Stomach (tissue), 9 donors: Measurements from ENCODE around the gene OR1N1. TPM values are rescaled to one million over a fixed set of nuclear protein-coding genes. Genes with fewer than 3 reads are reported as not detected.
"Not testable (repeated sequence)": the region's sequence is repeated elsewhere in the genome, so short reads cannot be mapped to it uniquely, and the experiment has no call there.

Experiments used
- DNase-seq, 2 donors: peaks; one replicate each; pipeline versions ENCODE4 v3.0.0 to v3.0.0-alpha.2; 2013 to 2019
- H3K27ac ChIP-seq, 5 donors: fragments of 200-600 bp in 4 of 5; sonication (generic) in 4 of 5; one replicate each; pipeline ENCODE4 v1.5.1; 2013 to 2019; ENCODE audit warnings: mild to moderate bottlenecking in 1 of 5, moderate library complexity in 1 of 5
- H3K27me3 ChIP-seq, 3 donors: fragments of 200-600 bp; sonication (generic); one replicate each; pipeline ENCODE4 v1.5.1; 2017 to 2019; ENCODE audit warnings: mixed run types in 1 of 3
- H3K36me3 ChIP-seq, 4 donors: fragments of 200-600 bp; sonication (generic); 1 replicate in 3 of 4; 2 replicates in 1 of 4; pipeline ENCODE4 v1.5.1; 2016 to 2019
- H3K4me1 ChIP-seq, 4 donors: fragments of 200-600 bp; sonication (generic); one replicate each; pipeline ENCODE4 v1.5.1; 2016 to 2019
- H3K4me3 ChIP-seq, 4 donors: fragments of 200-600 bp; sonication (generic) in 3 of 4; one replicate each; pipeline ENCODE4 v1.5.1; 2016 to 2019; ENCODE audit warnings: mild to moderate bottlenecking in 1 of 4
- H3K9me3 ChIP-seq, 4 donors: fragments of 200-600 bp; sonication (generic); one replicate each; pipeline ENCODE4 v1.5.1; 2016 to 2019
- CTCF ChIP-seq, 7 experiments: fragments of 450-650 bp in 4 of 7; fragments of 200-600 bp in 3 of 7; sonication (generic) in 3 of 7; IDR thresholded peaks; one replicate each; pipeline ENCODE4 v1.5.1; 2016 to 2019; ENCODE audit warnings: antibody characterized with exemption in 7 of 7, control low read depth in 2 of 7, mild to moderate bottlenecking in 1 of 7
- EP300 ChIP-seq: sonication (generic); formaldehyde crosslinking; IDR thresholded peaks from one replicate; pipeline ENCODE4 v1.6.1; 2017; ENCODE audit warnings: antibody characterized with exemption
- POLR2A ChIP-seq, 4 donors: fragments of 450-650 bp; IDR thresholded peaks; one replicate each; pipeline ENCODE4 v1.6.1; 2016; ENCODE audit warnings: antibody characterized with exemption in 4 of 4, control low read depth in 2 of 4, mild to moderate bottlenecking in 1 of 4, moderate library complexity in 1 of 4
- POLR2AphosphoS5 ChIP-seq, 3 donors: sonication (generic); formaldehyde crosslinking; IDR thresholded peaks; one replicate each; pipeline ENCODE4 v1.6.1; 2016; ENCODE audit warnings: antibody characterized with exemption in 3 of 3
- WGBS, 5 donors: extraction: QIAGEN DNeasy Blood & Tissue Kit in 3 of 5; methylation state at CpG; one replicate each; pipeline versions ENCODE4 v1.1.5 to v1.1.7; 2013 to 2018; 5-methylcytosine and 5-hydroxymethylcytosine counted together
- intact Hi-C: fragments of 100-400 bp; cut with DNase I; formaldehyde crosslinking; loops from one replicate; pipeline ENCODE4 v1.15.1; 2023; ENCODE audit warnings: low total_unique reads
- polyA plus RNA-seq, 3 donors: library from polyadenylated mRNA; stranded (reverse); fragments of 200-250 nt; gene quantifications; one replicate each; pipeline ENCODE4 v1.2.3, GENCODE V29; 2013
- total RNA-seq, 5 donors: library from RNA; depleted of rRNA; stranded (reverse); fragments of >200 nt; gene quantifications; one replicate each; pipeline versions ENCODE4 v1.1.0 to v1.2.3, GENCODE V29; 2014 to 2016
- donor health status: healthy with polysubstance abuse.
- donor health status: Bipolar disorder and iron deficiency.
- donor health status: healthy.

Gene OR1N1
- total and polyA plus RNA-seq, 8 donors: not detected

GRCh38 chr9:122561446-122561845, 34.4 kb upstream of the OR1N1 start:
- intact Hi-C loops: no loop called here
- H3K27ac ChIP-seq: no peak overlapping the region

GRCh38 chr9:122552812-122553211, 25.7 kb upstream of the OR1N1 start, which contains the start of gene OR1N2:
Gene OR1N2, plus strand, starts transcription at chr9:122553112. Its CDS starts 100 bp downstream, at chr9:122553212.
- no peak for DNase-seq
- no peak within 1 kb of the TSS for H3K27ac ChIP-seq
- no peaks in the 10 kb centered on the region for H3K4me1 ChIP-seq
- TF ChIP-seq POLR2AphosphoS5 (IDR thresholded peaks at IDR 0.05) (no peak), CTCF (IDR thresholded peaks at IDR 0.05) (no peak), POLR2A (IDR thresholded peaks at IDR 0.05) (no peak), EP300 (no peak)
- intact Hi-C loops: no loop called here
- 50 to 77% (median 60%) methylated on average over 2 of the region's 2 CpGs for WGBS, 5 donors
- no peaks in the 10 kb centered on the region for H3K9me3 ChIP-seq
- H3K4me3 ChIP-seq: no peak within 1 kb of the TSS
- H3K27me3 ChIP-seq: no peaks in the 10 kb centered on the region
- H3K36me3 ChIP-seq: no peaks in the 10 kb centered on the region

More at GRCh38 chr9:122561446-122561845, 34.4 kb upstream of the OR1N1 start:
- Histone ChIP-seq H3K36me3 (no peaks in the 10 kb centered on the region), H3K27me3 (no peaks in the 10 kb centered on the region), H3K4me1 (no peaks in the 10 kb centered on the region), H3K4me3 (no peak overlapping the region), H3K9me3 (peaks cover 0 to 12% (median 0%) of the 10 kb centered on the region in 4 donors)
- TF ChIP-seq POLR2AphosphoS5 (IDR thresholded peaks at IDR 0.05): no peak
- WGBS, 5 donors: 67 to 80% (median 77%) methylated on average over 4 of the region's 4 CpGs
- DNase-seq: no peak

DNA sequence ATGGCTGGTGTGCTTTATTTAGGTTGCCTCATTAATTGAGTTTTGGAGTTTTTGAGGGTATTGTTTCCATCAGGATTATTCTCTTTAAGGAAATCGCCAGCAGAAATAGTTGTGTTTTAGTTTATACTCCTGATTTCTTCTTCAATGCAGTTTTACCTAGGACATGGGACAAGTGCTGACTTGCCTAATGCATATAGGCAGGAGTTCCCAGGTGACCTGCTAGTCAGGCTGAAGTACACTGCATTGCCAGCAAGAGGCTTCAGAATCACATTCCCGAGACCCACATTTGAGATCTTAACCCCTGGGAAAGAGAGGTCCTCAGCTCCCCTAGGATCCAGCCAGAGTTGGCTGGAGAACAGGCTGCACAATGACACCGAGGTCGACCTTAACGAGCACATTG, 24.3 kb upstream of the OR1N1 start:
- H3K9me3 ChIP-seq: no peaks in the 10 kb centered on the region
- intact Hi-C loops: no loop called here
- no peak for DNase-seq
- no peak overlapping the region for H3K27ac ChIP-seq
- H3K4me1 ChIP-seq: no peaks in the 10 kb centered on the region
- WGBS, 5 donors: 59 to 85% (median 74%) methylated on average over 5 of the region's 5 CpGs
- TF ChIP-seq POLR2AphosphoS5 (IDR thresholded peaks at IDR 0.05): no peak
- TF ChIP-seq CTCF (IDR thresholded peaks at IDR 0.05): no peak
- TF ChIP-seq POLR2A (IDR thresholded peaks at IDR 0.05): no peak
- TF ChIP-seq EP300: no peak
- no peak overlapping the region for H3K4me3 ChIP-seq
- no peaks in the 10 kb centered on the region for H3K27me3 ChIP-seq
- no peaks in the 10 kb centered on the region for H3K36me3 ChIP-seq

GRCh38 chr9:122546196-122546595, 19.1 kb upstream of the OR1N1 start:
- 50 to 61% (median 56%) methylated on average over 8 of the region's 8 CpGs for WGBS, 5 donors
- no peaks in the 10 kb centered on the region for H3K36me3 ChIP-seq
- H3K27ac ChIP-seq: no peak overlapping the region
- no peak overlapping the region for H3K4me3 ChIP-seq
- no peaks in the 10 kb centered on the region for H3K9me3 ChIP-seq
- no peak for DNase-seq
- TF ChIP-seq EP300 (no peak), CTCF (IDR thresholded peaks at IDR 0.05) (no peak), POLR2AphosphoS5 (IDR thresholded peaks at IDR 0.05) (no peak), POLR2A (IDR thresholded peaks at IDR 0.05) (no peak)
- H3K4me1 ChIP-seq: no peaks in the 10 kb centered on the region
- intact Hi-C loops: no loop called here
- H3K27me3 ChIP-seq: no peaks in the 10 kb centered on the region

- no peaks in the 10 kb centered on the region for H3K27me3 ChIP-seq
- no peak overlapping the region for H3K27ac ChIP-seq
- H3K4me3 ChIP-seq: no peak overlapping the region
- intact Hi-C loops: no loop called here
- H3K4me1 ChIP-seq: no peaks in the 10 kb centered on the region
- TF ChIP-seq POLR2A (IDR thresholded peaks at IDR 0.05) (no peak), POLR2AphosphoS5 (IDR thresholded peaks at IDR 0.05) (no peak), CTCF (IDR thresholded peaks at IDR 0.05) (no peak), EP300 (no peak)
- peaks cover 0 to 14% (median 0%) of the 10 kb centered on the region in 4 donors for H3K9me3 ChIP-seq
- DNase-seq: no peak
- no peaks in the 10 kb centered on the region for H3K36me3 ChIP-seq
- WGBS, 5 donors: 54 to 72% (median 63%) methylated on average over 2 of the region's 2 CpGs
Observed at GRCh38 chr9:122538757-122539156, 11.7 kb upstream of the OR1N1 start.

GRCh38 chr9:122537066-122537465, 10.0 kb upstream of the OR1N1 start:
- DNase-seq, H3K4me3 ChIP-seq, H3K36me3 ChIP-seq, H3K4me1 ChIP-seq, intact Hi-C loops, H3K27ac ChIP-seq, H3K27me3 ChIP-seq: not testable (repeated sequence)
- peaks cover 0 to 14% (median 0%) of the 10 kb centered on the region in 4 donors for H3K9me3 ChIP-seq
- 63 to 78% (median 66%) methylated on average over 7 of the region's 7 CpGs for WGBS, 5 donors
